Globus pallidus (tissue), 1 donor: Measurements from ENCODE around the gene MORN2.

Experiments
- DNase-seq: peaks from one replicate; pipeline ENCODE4 v3.0.0-alpha.2; 2015; ENCODE audit warnings: low spot score

MORN2 gene

GRCh38 chr2:38889575-38889974, 13.8 kb downstream of the MORN2 start, which contains the start of gene ARHGEF33:
ARHGEF33 (plus strand) TSS chr2:38889875; CDS start chr2:38919448, 29,573 bp downstream.
- no peak for DNase-seq

- DNase-seq, result no peak
Observed at GRCh38 chr2:38892819-38893218, 17.0 kb downstream of the MORN2 start.

GRCh38 chr2:38898256-38898655, 22.5 kb downstream of the MORN2 start:
- DNase-seq, result no peak

- DNase-seq, result no peak
Observed at GRCh38 chr2:38900726-38901125, 24.9 kb downstream of the MORN2 start.

- DNase-seq, result no peak
Observed at GRCh38 chr2:38905251-38905650, 29.5 kb downstream of the MORN2 start.

GRCh38 chr2:38907242-38907641, 31.5 kb downstream of the MORN2 start:
- no peak for DNase-seq

- DNase-seq, result no peak
Observed at GRCh38 chr2:38907743-38908562, 32.2 kb downstream of the MORN2 start.

GRCh38 chr2:38909872-38910271, 34.1 kb downstream of the MORN2 start:
- DNase-seq, result no peak

GRCh38 chr2:38911191-38911590, 35.4 kb downstream of the MORN2 start:
- no peak for DNase-seq

- no peak for DNase-seq
Observed at GRCh38 chr2:38912619-38913018, 36.8 kb downstream of the MORN2 start.

GRCh38 chr2:38922389-38922788, 46.6 kb downstream of the MORN2 start:
- no peak for DNase-seq

- DNase-seq, result no peak
Observed at GRCh38 chr2:38922902-38923301, 47.1 kb downstream of the MORN2 start.

- DNase-seq, result no peak
Observed at GRCh38 chr2:38925982-38926381, 50.2 kb downstream of the MORN2 start.

GRCh38 chr2:38930600-38930999, 54.8 kb downstream of the MORN2 start:
- DNase-seq, result no peak
